Central memory CD8-positive, alpha-beta T cell (primary cell): ENCODE measurements around the gene UAP1L1.
"Not testable (repeated sequence)": the region's sequence is repeated elsewhere in the genome, so short reads cannot be mapped to it uniquely, and the experiment has no call there.

Source experiments
- ATAC-seq: fragments of 150-1000 bp; cut with Tn5 transposase; replicated peaks from 2 replicates; pipeline ENCODE4 v1.10.0; 2022; ENCODE audit warnings: mild to moderate bottlenecking, moderate FRiP score, moderate number of reproducible peaks; ENCODE audit not compliant: poor library complexity, severe bottlenecking; ENCODE audit errors: extremely low read depth
- DNase-seq, 2 donors: peaks; one replicate each; pipeline ENCODE4 v3.0.0; 2021; ENCODE audit warnings: low spot score in 2 of 2
- H3K27ac Mint-ChIP-seq: one replicate; pipeline ENCODE4 v1.8.0; 2022; ENCODE audit warnings: low read depth, mild to moderate bottlenecking, moderate library complexity, mixed read lengths
- H3K27me3 Mint-ChIP-seq: one replicate; pipeline ENCODE4 v1.8.0; 2022; ENCODE audit warnings: mixed read lengths
- H3K36me3 Mint-ChIP-seq: one replicate; pipeline ENCODE4 v1.8.0; 2022; ENCODE audit warnings: mild to moderate bottlenecking, moderate library complexity, mixed read lengths; ENCODE audit not compliant: insufficient read depth
- H3K4me1 Mint-ChIP-seq: one replicate; pipeline ENCODE4 v1.8.0; 2022; ENCODE audit warnings: mixed read lengths
- H3K4me3 Mint-ChIP-seq: one replicate; pipeline ENCODE4 v1.8.0; 2022; ENCODE audit warnings: mild to moderate bottlenecking, moderate library complexity, mixed read lengths
- H3K9me3 Mint-ChIP-seq: one replicate; pipeline ENCODE4 v1.8.0; 2022; ENCODE audit warnings: mixed read lengths

Gene UAP1L1

GRCh38 chr9:137055385-137056364, 21.6 kb upstream of the UAP1L1 start:
- H3K27me3 Mint-ChIP-seq = peaks cover 3% of the 10 kb centered on the region
- H3K4me1 Mint-ChIP-seq = no peaks in the 10 kb centered on the region
- no peak overlapping the region for H3K4me3 Mint-ChIP-seq
- no peak overlapping the region for H3K27ac Mint-ChIP-seq
- DNase-seq (no peak), ATAC-seq (no peak)
- H3K9me3 Mint-ChIP-seq = no peaks in the 10 kb centered on the region
- no peaks in the 10 kb centered on the region for H3K36me3 Mint-ChIP-seq

- H3K4me3 Mint-ChIP-seq = no peak overlapping the region
- H3K36me3 Mint-ChIP-seq = no peaks in the 10 kb centered on the region
- H3K9me3 Mint-ChIP-seq = no peaks in the 10 kb centered on the region
- no peak for ATAC-seq
- no peaks in the 10 kb centered on the region for H3K4me1 Mint-ChIP-seq
- H3K27ac Mint-ChIP-seq = no peak overlapping the region
- DNase-seq = no peak
- H3K27me3 Mint-ChIP-seq = no peaks in the 10 kb centered on the region
Observed at GRCh38 chr9:137056739-137057415, 20.4 kb upstream of the UAP1L1 start.

- no peak for ATAC-seq
- no peak for DNase-seq
- no peaks in the 10 kb centered on the region for H3K27me3 Mint-ChIP-seq
Observed at GRCh38 chr9:137057545-137057944, 19.8 kb upstream of the UAP1L1 start.

GRCh38 chr9:137058521-137059234, 18.6 kb upstream of the UAP1L1 start:
- no peak for ATAC-seq
- H3K9me3 Mint-ChIP-seq = no peaks in the 10 kb centered on the region
- no peak overlapping the region for H3K27ac Mint-ChIP-seq
- no peaks in the 10 kb centered on the region for H3K4me1 Mint-ChIP-seq
- no peaks in the 10 kb centered on the region for H3K36me3 Mint-ChIP-seq
- no peak for DNase-seq
- no peaks in the 10 kb centered on the region for H3K27me3 Mint-ChIP-seq
- H3K4me3 Mint-ChIP-seq = no peak overlapping the region

More at GRCh38 chr9:137057545-137057944, 19.8 kb upstream of the UAP1L1 start:
- Mint-ChIP-seq H3K9me3 (no peaks in the 10 kb centered on the region), H3K4me1 (no peaks in the 10 kb centered on the region), H3K4me3 (no peak overlapping the region), H3K36me3 (no peaks in the 10 kb centered on the region), H3K27ac (no peak overlapping the region)

- no peaks in the 10 kb centered on the region for H3K36me3 Mint-ChIP-seq
- DNase-seq = no peak
- H3K4me1 Mint-ChIP-seq = no peaks in the 10 kb centered on the region
- no peak overlapping the region for H3K27ac Mint-ChIP-seq
- H3K27me3 Mint-ChIP-seq = no peaks in the 10 kb centered on the region
- H3K4me3 Mint-ChIP-seq = no peak overlapping the region
- H3K9me3 Mint-ChIP-seq = no peaks in the 10 kb centered on the region
- no peak for ATAC-seq
Observed at GRCh38 chr9:137062384-137062783, 14.9 kb upstream of the UAP1L1 start.

GRCh38 chr9:137062798-137063197, 14.5 kb upstream of the UAP1L1 start:
- H3K27ac Mint-ChIP-seq, DNase-seq, H3K4me1 Mint-ChIP-seq, H3K36me3 Mint-ChIP-seq, H3K27me3 Mint-ChIP-seq, ATAC-seq, H3K9me3 Mint-ChIP-seq, H3K4me3 Mint-ChIP-seq: not testable (repeated sequence)

GRCh38 chr9:137063311-137064026, 13.8 kb upstream of the UAP1L1 start:
- no peaks in the 10 kb centered on the region for H3K9me3 Mint-ChIP-seq
- DNase-seq (no peak), ATAC-seq (no peak)
- H3K27ac Mint-ChIP-seq = no peak overlapping the region
- H3K36me3 Mint-ChIP-seq = no peaks in the 10 kb centered on the region
- peaks cover 6% of the 10 kb centered on the region for H3K4me1 Mint-ChIP-seq
- no peak overlapping the region for H3K4me3 Mint-ChIP-seq
- no peaks in the 10 kb centered on the region for H3K27me3 Mint-ChIP-seq

- Mint-ChIP-seq H3K4me3 (no peak overlapping the region), H3K9me3 (no peaks in the 10 kb centered on the region), H3K27me3 (no peaks in the 10 kb centered on the region), H3K36me3 (no peaks in the 10 kb centered on the region), H3K27ac (no peak overlapping the region), H3K4me1 (peaks cover 6% of the 10 kb centered on the region)
- DNase-seq = no peak
- no peak for ATAC-seq
Observed at GRCh38 chr9:137064027-137064879, 13.1 kb upstream of the UAP1L1 start.

- Mint-ChIP-seq H3K4me1 (peaks cover 6% of the 10 kb centered on the region), H3K36me3 (no peaks in the 10 kb centered on the region), H3K9me3 (no peaks in the 10 kb centered on the region), H3K4me3 (no peak overlapping the region), H3K27ac (no peak overlapping the region), H3K27me3 (no peaks in the 10 kb centered on the region)
- no peak for DNase-seq
- no peak for ATAC-seq
Observed at GRCh38 chr9:137064880-137065164, 12.5 kb upstream of the UAP1L1 start.

- ATAC-seq (no peak), DNase-seq (no peak)
- no peak overlapping the region for H3K27ac Mint-ChIP-seq
- H3K27me3 Mint-ChIP-seq = no peaks in the 10 kb centered on the region
- no peak overlapping the region for H3K4me3 Mint-ChIP-seq
- peaks cover 1% of the 10 kb centered on the region for H3K36me3 Mint-ChIP-seq
- peaks cover 6% of the 10 kb centered on the region for H3K4me1 Mint-ChIP-seq
- H3K9me3 Mint-ChIP-seq = no peaks in the 10 kb centered on the region
Observed at GRCh38 chr9:137065336-137065967, 11.9 kb upstream of the UAP1L1 start.

- no peak for DNase-seq
- no peak overlapping the region for H3K27ac Mint-ChIP-seq
- peaks cover 5% of the 10 kb centered on the region for H3K36me3 Mint-ChIP-seq
- ATAC-seq = no peak
- H3K4me3 Mint-ChIP-seq = no peak overlapping the region
- no peaks in the 10 kb centered on the region for H3K27me3 Mint-ChIP-seq
- peaks cover 14% of the 10 kb centered on the region for H3K4me1 Mint-ChIP-seq
- H3K9me3 Mint-ChIP-seq = no peaks in the 10 kb centered on the region
Observed at GRCh38 chr9:137066096-137066861, 11.0 kb upstream of the UAP1L1 start.
